Omental fat pad (tissue), 4 donors: ENCODE data around the gene UBXN6. TPM values are rescaled to one million over a fixed set of nuclear protein-coding genes. Genes with fewer than 3 reads are reported as not detected.

Source experiments
- ATAC-seq: fragments of 150-250 bp; one replicate; pipeline ENCODE4 v1.9.1; 2016; ENCODE audit warnings: mild to moderate bottlenecking, moderate library complexity; ENCODE audit not compliant: low FRiP score
- DNase-seq: peaks from one replicate; pipeline ENCODE4 v3.0.0-alpha.2; 2019; ENCODE audit warnings: low spot score
- CTCF ChIP-seq, 3 donors: fragments of 450-650 bp; IDR thresholded peaks; one replicate each; pipeline ENCODE4 v1.5.1; 2016 to 2017; ENCODE audit warnings: antibody characterized with exemption in 3 of 3, mild to moderate bottlenecking in 3 of 3, moderate library complexity in 2 of 3
- total RNA-seq, 4 donors: library from RNA; depleted of rRNA; stranded (reverse); fragments of >200 nt; gene quantifications; one replicate each; pipeline ENCODE4 v1.1.0, GENCODE V29; 2016

Gene UBXN6
- total RNA-seq, 4 donors from 2014 or later = 62.7 to 128 (median 88.6) TPM

- DNase-seq = no peak
- ATAC-seq = no peak
- no peak for TF ChIP-seq CTCF (IDR thresholded peaks at IDR 0.05)
Observed at GRCh38 chr19:4444765-4445741, 12.5 kb downstream of the UBXN6 start.

DNA sequence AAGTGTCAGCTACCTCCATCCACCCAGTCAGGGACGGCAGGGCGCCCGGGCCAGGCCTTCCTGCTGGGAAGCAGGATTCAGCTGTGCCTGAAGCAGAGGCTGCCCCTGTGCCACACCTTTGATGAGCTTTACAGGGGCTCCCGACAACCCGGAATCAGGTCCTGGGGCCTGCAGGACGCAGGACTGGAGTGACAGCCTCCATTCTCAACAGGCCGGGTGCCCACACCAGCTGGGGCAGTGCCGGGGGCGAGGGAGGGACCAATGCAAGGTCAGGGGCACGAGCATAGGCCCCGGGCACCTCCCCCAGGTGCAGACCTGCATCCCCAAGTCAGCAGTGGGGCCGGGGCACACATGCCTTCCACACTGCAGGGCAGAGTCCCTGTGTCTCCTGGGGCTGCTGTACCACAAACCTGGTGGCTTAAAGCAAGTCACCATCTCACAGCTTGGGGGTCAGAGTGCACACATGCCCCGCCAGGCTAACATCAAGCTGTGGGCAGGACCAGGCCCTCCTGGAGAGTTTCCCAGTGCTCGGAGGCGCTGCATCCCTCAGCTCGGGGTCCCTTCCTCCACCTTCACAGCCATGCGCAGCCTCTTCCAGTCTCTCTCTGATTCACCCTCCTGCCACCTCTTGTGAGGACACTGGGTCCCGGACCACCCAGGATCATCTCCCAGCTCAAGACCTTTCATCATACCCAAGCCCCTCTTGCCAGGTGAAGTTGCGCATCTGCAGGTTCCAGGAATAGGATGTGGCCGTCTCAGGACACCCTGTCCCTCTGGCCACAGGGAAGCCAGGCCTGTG, 13.4 kb downstream of the UBXN6 start:
- TF ChIP-seq CTCF (IDR thresholded peaks at IDR 0.05) = no peak
- ATAC-seq (no peak), DNase-seq (no peak)

DNA sequence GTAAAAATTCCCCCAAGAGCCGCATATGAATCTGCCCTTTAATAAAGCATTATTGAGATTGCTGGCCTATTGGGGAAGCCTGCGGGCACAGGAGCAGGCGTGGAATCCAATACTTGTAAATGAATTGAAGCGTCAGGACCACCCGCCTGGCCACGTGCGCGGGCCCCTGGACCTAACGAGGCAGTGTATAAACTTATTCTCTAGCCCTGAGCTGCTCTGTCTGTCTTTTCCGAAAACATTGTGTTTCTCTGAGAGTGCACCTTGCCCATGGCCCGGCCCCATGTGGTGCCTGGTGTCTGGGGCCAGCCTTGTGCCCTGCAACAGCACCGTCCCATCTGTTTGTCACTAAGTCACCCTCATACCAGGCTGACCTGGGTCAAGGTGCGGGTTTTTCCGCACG, 14.4 kb downstream of the UBXN6 start:
- DNase-seq (no peak), ATAC-seq (no peak)
- TF ChIP-seq CTCF (IDR thresholded peaks at IDR 0.05) = no peak

- TF ChIP-seq CTCF (IDR thresholded peaks at IDR 0.05) = no peak
- no peak for DNase-seq
- ATAC-seq = no peak
Observed at GRCh38 chr19:4442819-4443146, 14.8 kb downstream of the UBXN6 start.

DNA sequence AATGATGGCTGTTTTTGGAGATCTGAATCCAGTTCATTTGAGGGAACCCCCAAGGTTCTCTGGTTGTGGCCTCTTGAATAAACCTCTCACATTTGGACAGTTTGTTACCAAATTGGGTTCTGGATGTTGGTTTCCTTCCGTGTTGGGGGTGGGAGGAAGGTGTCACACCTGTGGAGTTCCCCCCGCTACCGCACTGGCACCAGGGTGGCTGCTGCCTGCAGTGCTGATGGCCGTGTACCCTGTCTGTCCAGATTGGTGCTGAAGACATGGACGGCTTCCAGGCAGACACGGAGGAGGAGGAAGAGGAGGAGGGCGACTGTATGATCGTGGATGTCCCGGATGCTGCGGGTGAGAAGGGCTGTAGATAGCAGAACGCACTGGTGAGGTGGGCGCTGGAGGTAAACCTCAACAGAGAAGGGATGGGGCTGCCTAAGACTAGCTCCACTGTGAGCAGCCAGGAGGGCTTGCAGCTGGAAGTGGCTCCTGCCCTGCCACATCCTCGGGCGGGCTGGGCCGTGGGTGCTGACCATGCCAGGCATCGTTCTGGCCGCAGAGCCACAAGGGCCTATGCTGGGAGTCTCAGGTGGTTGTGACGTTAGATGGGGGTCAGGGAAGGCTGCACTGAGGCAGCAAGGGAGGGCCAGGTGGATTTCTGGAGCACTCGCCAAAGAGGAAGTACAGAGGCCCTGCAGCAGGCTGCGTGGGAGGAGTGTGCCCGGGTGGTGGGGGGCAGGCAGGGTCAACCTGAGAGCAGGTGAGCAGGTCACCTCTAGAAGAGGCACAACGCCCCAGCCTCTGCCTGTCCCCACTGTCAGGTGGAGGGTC, 15.4 kb downstream of the UBXN6 start:
- ATAC-seq (no peak), DNase-seq (no peak)
- TF ChIP-seq CTCF (IDR thresholded peaks at IDR 0.05) = no peak

DNA sequence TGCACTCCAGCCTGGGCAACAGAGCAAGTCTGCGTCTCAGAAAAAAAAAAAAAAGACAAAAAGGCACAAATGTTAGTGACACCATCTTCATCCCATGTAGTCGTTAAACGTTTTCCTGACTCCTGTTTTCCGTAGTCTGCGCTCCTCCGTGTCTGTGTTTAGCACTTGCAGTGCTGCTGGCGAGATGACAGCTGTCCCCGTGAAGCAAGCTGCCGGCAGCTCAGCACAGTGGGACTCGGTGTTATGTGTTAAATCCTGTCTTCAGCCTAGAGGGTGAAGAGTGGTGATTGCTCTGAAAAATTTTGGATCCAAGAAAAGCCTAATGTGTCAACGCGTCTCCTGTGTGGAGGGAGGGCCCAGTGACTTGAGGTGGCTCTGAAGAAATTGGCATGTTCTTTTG, 18.4 kb downstream of the UBXN6 start:
- ATAC-seq (no peak), DNase-seq (no peak)
- no peak for TF ChIP-seq CTCF (IDR thresholded peaks at IDR 0.05)
